Measurements from ENCODE around the gene AKT1.
"Not testable (repeated sequence)": the region's sequence is repeated elsewhere in the genome, so short reads cannot be mapped to it uniquely, and the experiment has no call there.

Gene AKT1

DNA sequence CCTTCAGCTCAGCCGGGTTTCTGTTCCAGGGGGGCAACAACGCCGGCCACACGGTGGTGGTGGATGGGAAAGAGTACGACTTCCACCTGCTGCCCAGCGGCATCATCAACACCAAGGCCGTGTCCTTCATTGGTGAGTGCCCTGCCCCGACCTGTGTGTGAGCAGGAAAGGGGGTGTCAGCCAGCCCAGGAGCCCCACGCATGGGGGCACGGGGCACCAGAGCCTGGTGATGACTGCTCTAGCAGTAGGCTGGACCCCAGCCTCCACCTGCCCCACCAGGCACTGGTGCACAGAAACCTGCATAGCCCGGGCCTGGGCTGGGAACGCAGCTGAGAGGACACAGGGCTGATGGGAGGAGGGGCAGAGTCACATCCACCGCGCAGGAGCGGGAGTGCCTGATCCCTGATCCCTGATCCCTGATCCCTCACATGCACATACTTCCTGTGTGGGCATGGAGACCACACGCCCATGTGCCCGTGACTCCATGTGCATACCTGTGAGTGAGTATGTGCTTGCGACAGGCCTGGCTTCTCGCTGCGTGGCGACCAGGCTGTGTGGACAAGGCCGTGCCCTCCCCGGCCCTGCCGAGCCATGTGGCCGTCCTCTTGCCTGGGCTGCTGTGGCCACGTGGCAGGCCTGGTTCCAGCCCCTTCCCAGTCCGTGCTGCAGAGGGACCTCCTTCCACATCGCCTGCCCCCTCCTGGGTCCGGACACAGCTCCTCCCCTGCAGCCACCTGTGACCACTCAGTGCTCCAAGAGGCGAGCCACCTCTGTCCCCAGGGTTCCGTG is 60.4 kb downstream of the AKT1 start:
- FAIRE-seq = no peak

DNA sequence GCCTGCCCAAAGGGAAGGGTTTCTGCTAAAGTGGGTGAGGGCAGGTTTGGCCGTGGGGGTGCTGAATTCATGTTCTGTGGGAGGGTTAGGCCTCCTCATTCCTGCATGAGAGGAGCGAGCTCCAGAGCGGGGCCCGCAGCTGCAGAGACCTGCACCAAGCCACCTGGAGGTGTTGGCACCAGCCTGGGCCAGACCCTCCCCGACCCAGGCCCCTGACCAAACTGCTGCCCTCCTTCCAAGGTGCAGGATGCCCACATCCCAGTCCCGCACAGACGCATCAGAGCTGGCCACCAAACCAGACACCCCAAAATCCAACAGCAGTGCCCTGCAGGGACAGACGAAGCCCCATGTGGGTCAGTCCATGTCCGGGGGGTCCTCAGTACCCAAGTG is 61.0 kb downstream of the AKT1 start:
- FAIRE-seq = no peak

DNA sequence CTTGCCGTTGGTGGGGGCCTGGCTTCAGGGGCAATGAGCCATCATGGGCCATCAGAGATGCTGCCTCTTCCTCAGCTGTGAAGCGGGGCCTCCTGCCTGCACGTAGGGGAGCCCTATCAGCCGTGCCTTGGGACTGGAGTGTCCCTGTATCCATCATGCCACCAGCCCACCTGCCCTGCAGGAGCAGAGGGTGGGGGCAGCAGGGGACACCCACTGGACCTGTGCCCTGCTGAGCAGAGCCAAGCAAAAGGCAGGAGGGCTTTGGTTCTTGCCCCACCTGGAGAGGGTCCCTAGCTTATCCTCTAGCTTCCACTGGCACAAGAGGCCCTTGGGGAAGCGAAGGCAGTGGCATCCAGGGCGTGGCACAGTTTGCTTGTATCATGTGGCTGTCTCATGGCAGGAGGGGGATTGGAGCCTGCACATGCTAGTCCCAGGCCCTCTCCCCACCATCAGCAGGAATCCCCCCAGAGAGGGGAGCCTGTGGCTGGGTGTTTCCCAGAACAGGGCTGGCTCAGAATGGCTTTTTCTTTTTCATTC is 61.4 kb downstream of the AKT1 start:
- FAIRE-seq = no peak

DNA sequence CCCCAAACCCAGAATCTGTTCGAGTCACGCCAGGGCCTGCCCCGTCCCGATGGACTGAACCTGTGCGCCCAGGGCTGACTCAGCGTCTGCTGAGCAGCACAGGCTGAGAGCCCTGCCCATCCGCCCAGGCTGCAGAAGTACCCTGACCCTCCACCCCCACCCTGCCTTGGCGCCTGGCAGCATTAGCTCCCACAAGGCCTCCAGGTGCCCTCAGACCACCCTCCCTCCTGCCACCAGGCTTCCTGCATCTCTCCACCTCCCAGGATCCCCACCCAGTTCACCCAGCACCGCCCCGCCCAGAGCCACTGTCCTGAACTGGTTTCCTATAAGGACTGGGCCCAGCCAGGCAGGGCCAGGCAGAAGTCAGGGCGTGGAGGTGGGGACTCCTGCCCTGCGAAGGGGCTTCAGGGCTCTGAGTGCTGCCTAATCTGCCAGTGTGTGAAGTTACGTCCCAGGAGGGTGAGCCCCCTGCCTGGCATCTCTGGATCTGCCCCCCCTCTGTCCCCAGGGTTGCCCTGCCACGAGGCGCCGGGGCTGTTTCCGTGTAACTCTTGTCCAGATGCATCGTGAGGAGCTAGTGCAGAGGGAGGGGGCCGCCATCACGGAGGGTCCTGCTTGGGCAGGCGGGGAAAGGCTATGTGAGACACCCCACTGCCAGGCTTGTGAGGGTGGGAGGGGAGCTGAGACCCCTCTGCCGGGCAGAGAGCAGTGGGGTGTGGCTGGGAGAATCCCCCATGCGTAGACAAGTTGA is 62.4 kb downstream of the AKT1 start:
- FAIRE-seq = no peak

DNA sequence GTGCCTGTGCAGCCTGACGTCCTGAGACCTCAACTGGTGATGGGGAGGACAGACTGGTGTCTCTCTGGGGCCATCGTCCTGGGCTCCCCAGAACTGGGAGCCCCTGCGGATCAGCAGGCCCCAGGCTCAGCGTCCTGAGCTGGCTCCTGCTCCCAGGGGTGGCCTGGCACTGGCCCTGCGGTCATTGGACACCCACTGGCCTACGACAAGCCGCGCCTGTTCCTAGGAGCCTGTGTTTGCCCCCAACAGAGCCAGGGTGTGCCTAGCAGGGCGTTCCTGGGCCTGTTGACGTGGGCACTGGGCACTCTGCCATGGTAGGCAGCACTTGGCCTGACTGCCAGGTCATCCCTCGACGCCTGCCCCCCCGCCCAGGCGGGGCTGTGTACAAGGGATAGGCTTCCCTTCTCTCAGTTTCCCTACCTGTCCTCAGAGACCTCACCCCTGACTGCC is 63.2 kb downstream of the AKT1 start:
- FAIRE-seq = no peak

DNA sequence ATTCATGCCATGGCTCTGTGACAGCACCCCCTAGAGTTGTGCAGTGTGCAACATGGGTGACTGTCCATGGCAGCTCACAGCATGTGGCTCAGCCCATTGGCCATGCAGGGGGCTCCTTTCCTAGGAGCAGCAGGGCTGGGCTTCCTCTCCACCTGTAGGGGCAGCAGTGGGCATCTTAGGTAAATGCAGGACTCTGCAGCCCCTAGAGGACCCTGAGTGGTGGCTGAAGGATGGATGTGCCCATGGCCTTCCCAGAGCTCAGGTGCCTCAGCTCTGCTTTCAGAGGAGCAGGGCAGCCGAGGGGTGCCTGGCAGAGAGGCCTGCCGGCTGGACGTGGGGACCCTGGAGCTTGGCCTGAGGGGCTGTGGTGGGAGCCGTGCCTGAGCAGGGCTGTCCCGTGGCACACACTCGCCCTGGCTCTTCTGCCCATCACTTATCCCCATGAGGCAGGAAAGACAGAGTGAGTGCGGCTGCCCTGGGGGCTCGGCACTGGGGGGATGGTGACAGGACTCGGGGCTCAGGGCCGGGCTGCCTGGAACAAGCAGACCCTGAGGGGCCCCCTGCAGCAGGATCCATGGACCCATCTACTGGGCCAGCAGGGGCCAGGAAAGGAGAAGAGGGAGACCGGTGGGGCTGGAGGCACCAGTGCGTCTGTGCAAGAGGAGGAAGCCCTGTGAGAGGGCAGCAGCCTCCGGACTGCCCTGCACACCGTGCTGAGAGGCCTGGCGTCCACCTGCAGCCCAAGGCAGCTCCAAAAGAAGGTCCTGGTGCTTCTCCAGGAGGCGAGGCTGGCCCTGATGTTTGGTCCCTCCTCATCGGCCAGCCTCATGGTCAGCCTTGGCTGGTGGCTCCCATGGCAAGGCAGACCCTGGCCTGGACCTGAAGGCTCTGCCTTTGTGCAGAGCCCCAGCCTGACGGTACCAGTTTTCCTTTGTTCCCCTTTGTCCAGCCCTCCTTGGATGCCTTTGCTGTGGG is 63.9 kb downstream of the AKT1 start:
- no peak for FAIRE-seq

DNA sequence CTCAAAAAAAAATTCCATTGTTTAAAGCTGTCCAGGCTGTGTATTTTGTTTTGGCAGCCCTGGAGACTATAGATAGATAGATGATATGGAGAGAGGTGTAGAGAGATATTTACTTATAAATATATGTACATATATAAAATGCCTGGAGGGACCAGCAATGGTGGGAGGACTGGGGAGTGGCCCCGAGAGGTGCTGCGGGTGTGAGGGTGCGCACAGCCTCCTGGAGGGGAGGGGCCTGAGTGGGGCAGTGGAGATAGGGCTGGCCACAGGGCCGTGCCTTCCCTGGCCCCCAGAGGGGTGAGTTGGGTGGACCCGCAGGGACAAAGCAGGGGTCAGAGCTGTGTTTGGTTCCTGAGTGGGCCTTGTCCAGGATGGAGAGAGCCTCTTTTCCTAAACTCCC is 65.1 kb downstream of the AKT1 start:
- no peak for FAIRE-seq

DNA sequence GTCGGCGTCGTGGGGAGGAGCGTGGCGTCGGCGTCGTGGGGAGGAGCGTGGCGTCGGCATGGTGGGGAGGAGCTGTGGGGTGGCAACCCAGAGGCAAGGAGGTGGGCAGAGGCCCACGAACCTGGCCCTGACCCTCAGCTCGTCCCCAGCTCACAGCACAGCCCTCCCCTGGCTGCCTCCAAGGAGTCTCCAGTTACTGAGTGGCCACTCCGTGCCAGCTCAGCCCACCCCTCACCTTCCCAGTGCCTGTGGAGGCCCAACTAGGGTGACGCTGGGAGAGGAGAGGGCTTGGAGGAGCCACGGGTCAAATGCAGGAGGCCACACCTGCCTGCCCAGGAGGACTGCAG is 65.7 kb downstream of the AKT1 start:
- FAIRE-seq = no peak

DNA sequence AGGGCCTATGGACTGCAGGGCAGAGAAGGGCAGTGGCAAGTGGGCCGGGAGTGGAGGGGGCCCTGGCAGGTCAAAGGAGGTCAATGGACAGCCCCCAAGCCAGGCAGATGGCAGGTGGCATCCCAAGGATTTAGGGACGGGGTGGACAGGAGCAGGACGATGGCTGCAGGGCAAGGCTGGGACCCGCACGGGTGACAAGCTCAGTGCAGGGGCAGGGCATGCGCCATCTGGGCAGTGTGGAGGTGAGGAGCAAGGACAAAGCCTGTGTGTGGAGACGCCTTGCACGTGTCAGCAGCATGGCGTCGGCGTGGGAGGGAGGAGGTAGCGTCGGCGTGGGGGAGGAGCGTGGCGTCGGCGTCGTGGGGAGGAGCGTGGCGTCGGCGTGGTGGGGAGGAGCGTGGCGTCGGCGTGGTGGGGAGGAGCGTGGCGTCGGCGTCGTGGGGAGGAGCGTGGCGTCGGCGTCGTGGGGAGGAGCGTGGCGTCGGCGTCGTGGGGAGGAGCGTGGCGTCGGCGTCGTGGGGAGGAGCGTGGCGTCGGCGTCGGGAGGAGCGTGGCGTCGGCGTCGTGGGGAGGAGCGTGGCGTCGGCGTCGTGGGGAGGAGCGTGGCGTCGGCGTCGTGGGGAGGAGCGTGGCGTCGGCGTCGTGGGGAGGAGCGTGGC is 66.2 kb downstream of the AKT1 start:
- not testable (repeated sequence) for FAIRE-seq

DNA sequence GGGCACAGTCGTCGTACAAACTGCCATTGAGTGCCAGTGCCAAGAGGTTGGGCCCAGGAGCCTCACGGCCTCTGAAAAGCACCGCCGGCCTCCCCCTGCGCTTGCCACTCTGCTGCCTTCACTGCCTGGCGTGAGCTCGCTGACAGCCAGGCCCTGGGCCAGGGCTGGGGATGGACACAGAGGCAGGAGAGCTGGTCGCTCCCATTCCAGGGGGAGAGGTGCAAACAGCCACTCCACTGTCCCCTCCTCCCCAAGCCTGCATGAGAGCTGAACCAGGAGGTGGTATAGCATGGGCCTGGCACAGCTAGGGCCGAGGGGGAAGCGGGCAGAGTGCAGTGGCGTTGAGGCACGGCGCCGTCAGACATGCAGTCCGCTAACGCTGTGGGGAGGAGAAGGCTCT is 66.9 kb downstream of the AKT1 start:
- FAIRE-seq = no peak

DNA sequence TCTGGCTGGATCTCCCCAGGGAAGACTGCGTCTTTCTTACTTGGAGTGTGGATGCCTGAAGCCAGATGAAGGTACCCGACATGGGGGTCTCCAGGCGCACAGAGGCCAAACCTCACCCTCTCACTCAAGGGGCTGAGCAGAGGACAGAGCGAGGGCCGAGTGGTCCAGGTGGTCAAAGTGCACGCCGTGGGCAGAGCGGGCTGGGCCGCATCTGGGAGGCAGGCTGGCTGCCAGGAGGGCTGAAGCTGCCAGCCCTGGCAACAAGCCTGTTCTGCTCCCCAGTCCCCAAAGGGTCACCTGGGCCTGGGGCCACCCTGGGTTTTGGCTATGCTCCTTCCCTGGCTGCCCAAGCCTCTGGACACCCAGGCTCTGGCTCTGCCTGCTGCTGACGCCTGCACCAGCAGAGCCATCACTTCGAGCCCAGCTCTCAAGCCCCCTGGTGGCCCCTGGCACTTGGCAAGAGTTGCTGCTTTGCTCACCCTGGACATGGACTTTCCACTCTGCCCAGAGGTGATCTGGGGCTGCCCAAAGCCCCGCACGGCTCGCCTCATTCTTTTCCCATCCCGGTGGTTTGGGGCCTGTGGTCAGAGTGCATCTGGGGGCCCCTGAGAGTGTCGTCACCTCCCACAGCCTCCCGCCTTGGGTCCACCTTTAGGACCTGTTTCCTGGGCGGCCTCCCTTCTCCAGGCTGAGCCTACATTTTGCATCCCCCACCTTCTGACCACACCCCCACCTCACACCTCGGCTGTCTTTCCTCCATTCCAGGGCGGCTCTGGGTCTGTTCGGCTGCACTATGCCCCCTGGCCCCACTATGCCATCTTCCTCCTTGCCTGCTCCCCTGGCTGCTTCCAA is 68.7 kb downstream of the AKT1 start:
- FAIRE-seq = no peak

DNA sequence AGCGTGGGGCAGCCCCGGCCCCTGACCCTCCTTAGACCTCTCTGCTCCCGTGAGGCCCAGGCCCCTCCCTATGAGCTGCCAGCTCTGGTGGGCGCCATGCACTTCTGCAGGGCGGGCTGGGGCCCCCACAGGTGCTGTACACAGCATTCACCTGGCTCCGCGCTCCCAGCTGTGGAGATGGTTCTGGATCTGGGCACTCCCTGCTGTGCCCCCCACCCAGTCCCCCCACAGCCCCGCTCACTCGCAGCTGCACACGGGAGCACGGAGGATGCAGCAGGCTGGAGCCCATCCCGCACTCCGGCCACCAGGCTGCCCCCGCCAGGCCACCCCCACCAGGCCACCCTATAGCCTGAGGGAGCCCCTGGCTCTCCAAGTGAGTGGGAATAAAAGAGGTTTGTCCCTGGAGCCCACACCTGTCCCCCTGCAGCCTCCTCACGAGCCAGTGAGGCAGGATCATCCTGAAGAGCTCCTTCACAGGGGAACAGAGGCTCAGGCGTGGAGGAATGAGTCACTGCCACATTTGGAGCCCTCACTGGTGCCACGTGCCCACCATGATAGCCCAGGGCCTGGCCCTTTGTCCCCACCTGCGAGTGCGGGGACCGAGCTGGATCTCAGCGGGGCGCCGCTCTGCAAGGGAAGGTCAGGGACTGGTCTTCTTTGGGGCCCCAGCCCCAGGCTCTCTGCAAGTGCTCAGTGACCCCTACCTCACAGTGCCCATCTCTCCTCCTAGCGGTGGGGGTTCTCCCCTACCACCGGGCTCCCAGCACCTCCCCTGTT is 69.6 kb downstream of the AKT1 start:
- FAIRE-seq = no peak

DNA sequence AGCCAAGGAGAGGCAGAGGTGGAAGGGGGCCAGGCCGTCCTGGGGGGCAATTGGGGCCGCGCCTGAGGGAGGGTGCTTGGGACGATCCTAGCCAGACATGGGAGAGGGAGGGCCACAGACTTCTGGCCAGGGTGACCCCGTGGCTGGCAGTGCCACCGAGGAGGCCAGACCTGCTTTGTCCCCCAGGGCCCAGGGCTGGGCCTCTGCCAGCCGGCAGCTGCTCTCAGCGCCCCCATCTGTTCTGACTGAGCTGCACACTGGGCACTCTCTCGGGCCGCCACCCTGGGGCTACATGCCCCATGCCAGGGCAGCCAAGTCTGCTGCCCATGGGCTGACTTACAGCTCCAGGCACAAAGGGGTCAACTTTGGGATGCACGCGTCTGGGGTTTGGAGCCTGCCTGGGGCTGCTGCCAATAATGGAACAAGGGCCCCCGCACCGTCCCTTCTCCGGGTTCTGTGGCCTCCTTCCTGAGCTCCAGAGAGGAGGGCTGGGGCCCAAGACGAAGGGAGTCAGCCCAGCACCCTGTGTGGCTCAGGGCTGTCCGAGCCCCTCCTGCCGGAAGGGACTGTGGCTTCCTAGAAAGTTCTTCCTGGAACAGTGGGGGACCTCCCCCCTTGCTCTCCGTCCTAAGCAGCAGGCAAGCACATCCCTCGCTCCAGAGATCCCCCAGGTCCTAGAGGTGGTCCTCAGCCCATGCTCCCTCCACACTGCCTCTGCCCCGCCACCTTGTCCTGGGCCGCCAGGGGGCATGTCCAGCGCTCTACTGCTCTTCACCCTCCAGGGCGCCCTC is 70.4 kb downstream of the AKT1 start:
- FAIRE-seq = no peak

DNA sequence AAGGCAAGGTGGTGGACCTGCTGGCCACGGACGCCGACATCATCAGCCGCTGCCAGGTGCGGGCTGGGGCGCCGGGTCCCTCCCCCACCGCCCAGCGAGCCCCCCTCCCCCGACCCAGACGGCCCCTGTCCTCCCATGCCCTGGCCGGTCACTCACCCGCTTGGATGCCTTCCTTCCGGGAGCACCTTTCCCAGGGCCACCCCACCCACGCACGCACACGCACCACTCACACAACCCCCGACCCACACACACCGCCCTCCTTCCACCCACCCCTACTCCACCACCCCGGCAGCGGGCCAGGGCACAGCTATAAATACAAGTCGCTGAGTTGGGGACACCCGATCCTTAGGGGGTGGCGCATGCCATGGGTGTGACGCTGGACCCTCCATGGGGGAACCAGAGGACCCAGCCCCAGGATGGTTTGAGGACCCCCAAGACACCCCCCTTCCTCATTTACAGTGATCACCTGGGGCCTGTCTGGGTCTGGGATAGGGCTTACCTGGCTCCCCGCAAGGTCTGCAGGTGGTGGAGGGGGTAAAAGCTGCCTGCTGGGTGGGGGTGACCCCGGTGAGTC is 71.1 kb downstream of the AKT1 start:
- FAIRE-seq = no peak

DNA sequence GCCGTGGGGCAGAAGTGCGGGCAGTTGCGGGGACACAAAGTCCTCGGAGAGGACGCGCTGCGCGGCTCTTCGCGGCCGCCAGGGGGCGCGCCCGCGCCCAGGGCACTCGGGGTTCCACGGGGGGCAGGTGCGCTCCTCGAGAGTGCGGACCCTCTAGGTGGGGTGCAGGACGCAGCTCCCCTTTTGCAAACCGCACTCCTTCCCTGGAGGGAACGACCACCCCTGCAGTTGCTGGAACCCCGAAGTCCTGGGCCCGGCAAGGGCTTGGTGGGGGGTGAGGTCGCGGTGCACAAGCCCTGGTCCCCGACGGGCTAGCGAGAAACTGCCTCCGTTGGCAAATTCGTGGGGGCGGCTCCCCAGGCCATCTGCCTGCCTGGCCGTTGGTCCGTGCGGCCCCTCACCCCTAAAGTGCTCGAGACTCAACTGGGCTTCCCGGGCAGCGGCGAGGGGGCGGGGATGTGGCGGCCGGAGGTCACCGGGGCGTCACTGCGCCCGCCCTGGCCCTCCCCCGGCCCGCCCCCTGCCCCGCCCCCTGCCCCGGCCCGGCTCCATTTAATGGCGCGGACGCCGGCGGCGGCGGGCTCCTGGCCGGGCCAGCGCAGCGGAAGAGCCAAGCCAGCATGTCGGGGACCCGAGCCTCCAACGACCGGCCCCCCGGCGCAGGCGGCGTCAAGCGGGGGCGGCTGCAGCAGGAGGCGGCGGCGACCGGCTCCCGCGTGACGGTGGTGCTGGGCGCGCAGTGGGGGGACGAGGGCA is 71.7 kb downstream of the AKT1 start, which contains the start of gene ADSS1:
Gene ADSS1 (plus strand): TSS at position 579 of the 756 bp plus-strand sequence. CDS start 42 bp downstream, at position 621.
- FAIRE-seq = no peak

DNA sequence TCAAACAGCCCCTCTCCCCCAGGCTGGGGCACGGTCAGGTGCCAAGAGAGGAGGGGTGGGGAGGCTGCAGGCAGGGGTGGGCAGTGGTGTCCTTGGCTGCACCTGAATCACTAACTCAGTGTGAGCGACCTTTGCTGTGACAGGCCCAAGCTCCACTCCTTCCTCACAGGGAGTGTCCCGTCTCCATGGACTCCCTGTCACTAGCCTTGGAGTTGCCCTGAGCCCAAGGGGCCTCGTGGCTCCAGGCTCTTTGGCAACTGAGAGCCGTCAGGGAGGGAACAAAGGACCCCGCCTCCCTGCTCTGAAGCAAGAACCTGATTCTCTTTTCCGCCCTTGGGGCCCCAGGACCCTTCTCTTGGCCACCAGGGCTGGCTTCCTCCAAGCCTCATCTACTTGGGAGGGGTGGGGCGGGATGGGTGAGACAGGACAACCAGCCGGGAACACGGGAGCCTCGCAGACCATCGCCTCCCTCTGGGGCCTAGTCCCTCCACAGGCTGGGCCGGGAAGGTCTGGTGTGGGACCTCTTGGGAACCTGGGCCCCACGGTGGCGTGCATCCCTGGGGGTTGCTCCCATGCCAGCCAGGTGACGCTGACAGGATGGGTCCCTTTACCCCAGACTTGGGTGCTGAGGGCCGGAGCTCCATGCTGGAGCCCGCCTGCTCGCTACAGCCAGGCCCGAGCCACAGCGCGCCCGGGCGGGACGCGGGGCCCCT is 72.5 kb downstream of the AKT1 start:
- no peak for FAIRE-seq

DNA sequence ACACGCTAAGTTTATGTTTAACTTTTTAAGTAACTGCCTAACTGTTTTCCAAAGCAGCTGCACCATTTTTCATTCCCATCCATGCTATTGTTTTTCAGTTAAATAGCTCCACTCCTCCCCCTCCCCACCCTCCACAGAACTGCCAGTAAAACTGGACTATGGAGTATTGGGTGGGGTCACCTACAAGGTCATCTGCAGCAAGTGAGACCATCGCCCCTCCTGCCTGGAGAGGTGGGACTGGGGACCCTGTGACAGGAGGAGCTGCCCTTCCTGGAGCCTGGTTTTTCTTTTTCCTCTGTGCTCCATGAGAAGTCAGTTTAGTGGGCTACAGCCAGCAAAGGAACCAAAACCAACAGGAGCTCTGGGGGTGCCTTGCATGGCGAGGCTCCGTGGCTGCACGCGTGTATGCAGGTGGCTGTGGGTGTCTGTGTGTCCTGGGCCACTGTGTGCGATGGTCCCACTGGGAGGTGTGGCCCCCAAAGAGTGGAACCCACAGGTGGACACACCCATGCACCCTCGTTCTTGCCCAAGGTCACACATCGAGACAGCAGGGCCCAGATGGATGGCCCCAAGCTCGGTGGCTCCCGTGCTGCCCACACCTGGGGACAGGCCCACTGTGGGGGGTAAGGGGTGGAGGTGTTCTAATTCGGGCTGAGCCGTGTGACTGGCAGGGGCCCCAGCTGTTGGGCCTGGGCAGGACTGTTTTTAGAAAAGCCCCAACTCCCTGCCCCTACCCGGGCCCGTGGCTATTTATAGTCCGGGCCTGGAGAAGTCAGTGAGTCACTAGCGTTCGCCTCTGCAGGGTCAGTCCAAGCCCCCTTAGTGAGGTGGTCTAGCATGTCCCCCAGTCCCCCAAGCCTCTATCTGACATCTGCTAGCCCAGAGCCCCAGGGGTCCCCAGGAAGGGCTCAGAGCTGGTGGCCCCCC is 73.8 kb downstream of the AKT1 start:
- no peak for FAIRE-seq
